Measurements from ENCODE around the gene PGLYRP4. TPM values are rescaled to one million over a fixed set of nuclear protein-coding genes. Genes with fewer than 3 reads are reported as not detected.

Gene PGLYRP4
- total RNA-seq, 1 experiment from 2014 or later = not detected

DNA sequence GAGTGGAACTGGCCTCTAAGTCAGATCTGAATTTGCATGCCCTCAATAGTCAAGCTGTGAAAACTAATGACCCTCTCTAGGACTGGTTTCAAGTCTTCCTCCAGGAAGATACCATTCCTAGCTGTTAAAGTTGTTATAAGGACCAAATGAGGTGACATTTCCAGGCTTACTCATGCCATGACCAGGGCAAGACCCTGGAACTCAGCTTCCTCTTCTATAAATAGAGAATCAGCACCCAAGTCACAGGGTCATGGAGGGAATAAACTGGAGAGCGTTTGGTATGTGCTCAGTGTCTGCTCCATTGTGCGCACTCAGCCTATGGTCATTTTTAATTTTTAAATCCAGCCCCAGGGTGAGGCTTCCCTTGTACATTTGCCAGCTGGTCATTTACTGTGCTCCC, 11.5 kb upstream of the PGLYRP4 start:
- CTCF ChIA-PET = no interaction called here
- no peak overlapping the region for H3K27ac ChIP-seq (ENCODE audit: low read length)
- BruUV-seq (replicated peaks) = no TSS peak
- in situ Hi-C loops (cut with HindIII; ENCODE audit: low pct_unique_long_range_greater_than_20kb, low sequenced_read_pairs) (loop anchor here (25.0 kb wide), 1 partner anchor 252 kb away; the partner anchor contains the start of genes S100A14 and S100A16), intact Hi-C loops (cut with micrococcal nuclease; ENCODE audit: unreplicated experiment) (no loop called here)
- no peaks in the 10 kb centered on the region for H3K36me3 ChIP-seq (ENCODE audit: control insufficient read depth, insufficient read depth, low read length)
- H3K4me3 ChIP-seq (ENCODE audit: low read depth in 2 of 2, low read length in 2 of 2) = no peak overlapping the region
- TF ChIP-seq SIN3A (IDR thresholded peaks at IDR 0.05; ENCODE audit: borderline replicate concordance, insufficient read depth, low read depth, low read length) = no peak
- no peak for TF ChIP-seq POLR2AphosphoS5 (IDR thresholded peaks at IDR 0.05; ENCODE audit: low read depth, low read length)
- no peak for TF ChIP-seq TCF7L2 (IDR thresholded peaks at IDR 0.05; ENCODE audit: low read depth, low read length)
- TF ChIP-seq, protein P1, sequence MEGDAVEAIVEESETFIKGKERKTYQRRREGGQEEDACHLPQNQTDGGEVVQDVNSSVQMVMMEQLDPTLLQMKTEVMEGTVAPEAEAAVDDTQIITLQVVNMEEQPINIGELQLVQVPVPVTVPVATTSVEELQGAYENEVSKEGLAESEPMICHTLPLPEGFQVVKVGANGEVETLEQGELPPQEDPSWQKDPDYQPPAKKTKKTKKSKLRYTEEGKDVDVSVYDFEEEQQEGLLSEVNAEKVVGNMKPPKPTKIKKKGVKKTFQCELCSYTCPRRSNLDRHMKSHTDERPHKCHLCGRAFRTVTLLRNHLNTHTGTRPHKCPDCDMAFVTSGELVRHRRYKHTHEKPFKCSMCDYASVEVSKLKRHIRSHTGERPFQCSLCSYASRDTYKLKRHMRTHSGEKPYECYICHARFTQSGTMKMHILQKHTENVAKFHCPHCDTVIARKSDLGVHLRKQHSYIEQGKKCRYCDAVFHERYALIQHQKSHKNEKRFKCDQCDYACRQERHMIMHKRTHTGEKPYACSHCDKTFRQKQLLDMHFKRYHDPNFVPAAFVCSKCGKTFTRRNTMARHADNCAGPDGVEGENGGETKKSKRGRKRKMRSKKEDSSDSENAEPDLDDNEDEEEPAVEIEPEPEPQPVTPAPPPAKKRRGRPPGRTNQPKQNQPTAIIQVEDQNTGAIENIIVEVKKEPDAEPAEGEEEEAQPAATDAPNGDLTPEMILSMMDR (IDR thresholded peaks at IDR 0.05) = no peak
- TF ChIP-seq REST (IDR thresholded peaks at IDR 0.05; ENCODE audit: insufficient read depth in 1 of 2, low read depth in 2 of 2, low read length in 1 of 2) = no peak
- no peaks in the 10 kb centered on the region; the same call in 1 of the 2 replicates for H3K27me3 ChIP-seq (ENCODE audit: control insufficient read depth, insufficient read depth, low read length)
- DNase-seq (ENCODE audit: low read depth, low spot score) (no peak), ATAC-seq (no peak)
- H3K9me3 ChIP-seq (ENCODE audit: control insufficient read depth, insufficient read depth, low read depth, low read length) = no peaks in the 10 kb centered on the region
- POLR2A ChIA-PET = no interaction called here
- H3K4me1 ChIP-seq (ENCODE audit: control insufficient read depth, insufficient read depth, low read length) = no peaks in the 10 kb centered on the region

GRCh38 chr1:153359241-153359640, 10.6 kb upstream of the PGLYRP4 start:
- DNase-seq (ENCODE audit: low read depth, low spot score) = no peak
- intact Hi-C loops (cut with micrococcal nuclease; ENCODE audit: unreplicated experiment) (no loop called here), in situ Hi-C loops (cut with HindIII; ENCODE audit: low pct_unique_long_range_greater_than_20kb, low sequenced_read_pairs) (loop anchor here (10.0 to 25.0 kb wide), 2 partner anchors 136 to 253 kb away; partner anchors contain the start of genes S100A14 and S100A16)
- ATAC-seq = no peak
- Histone ChIP-seq H3K27ac (ENCODE audit: low read length) (no peak overlapping the region), H3K27me3 (ENCODE audit: control insufficient read depth, insufficient read depth, low read length) (no peaks in the 10 kb centered on the region; the same call in 1 of the 2 replicates), H3K4me3 (ENCODE audit: low read depth in 2 of 2, low read length in 2 of 2) (no peak overlapping the region), H3K9me3 (ENCODE audit: control insufficient read depth, insufficient read depth, low read depth, low read length) (no peaks in the 10 kb centered on the region), H3K36me3 (ENCODE audit: control insufficient read depth, insufficient read depth, low read length) (no peaks in the 10 kb centered on the region), H3K4me1 (ENCODE audit: control insufficient read depth, insufficient read depth, low read length) (no peaks in the 10 kb centered on the region)
- ChIA-PET POLR2A (no interaction called here), CTCF (no interaction called here)
- TF ChIP-seq, protein P1 (IDR thresholded peaks at IDR 0.05) = no peak
- TF ChIP-seq POLR2AphosphoS5 (IDR thresholded peaks at IDR 0.05; ENCODE audit: low read depth, low read length) (no peak), SIN3A (IDR thresholded peaks at IDR 0.05; ENCODE audit: borderline replicate concordance, insufficient read depth, low read depth, low read length) (no peak), REST (IDR thresholded peaks at IDR 0.05; ENCODE audit: insufficient read depth in 1 of 2, low read depth in 2 of 2, low read length in 1 of 2) (no peak), TCF7L2 (IDR thresholded peaks at IDR 0.05; ENCODE audit: low read depth, low read length) (no peak)
- no TSS peak for BruUV-seq (replicated peaks)

Measured in Panc1 (cell line).